Chondrocyte (in vitro differentiated cells): Measurements from ENCODE around the gene TOMM6. TPM values are rescaled to one million over a fixed set of nuclear protein-coding genes. Genes with fewer than 3 reads are reported as not detected.

ENCODE experiments used
- DNase-seq: peaks from one replicate; pipeline ENCODE4 v3.0.0; 2021; ENCODE audit warnings: mixed read lengths, low spot score
- H3K27ac Mint-ChIP-seq: one replicate; pipeline ENCODE4 v1.8.0; 2021; ENCODE audit warnings: mild to moderate bottlenecking, moderate library complexity, mixed read lengths; ENCODE audit not compliant: unreplicated experiment
- H3K27me3 Mint-ChIP-seq: 2 replicates; pipeline ENCODE4 v1.8.0; 2021; ENCODE audit warnings: low read depth, mixed read lengths
- H3K36me3 Mint-ChIP-seq: 2 replicates; pipeline ENCODE4 v1.8.0; 2021; ENCODE audit warnings: low read depth, mixed read lengths
- H3K4me1 Mint-ChIP-seq: 2 replicates; pipeline ENCODE4 v1.8.0; 2021; ENCODE audit warnings: low read depth, mild to moderate bottlenecking, mixed read lengths
- H3K4me3 Mint-ChIP-seq: one replicate; pipeline ENCODE4 v1.8.0; 2021; ENCODE audit warnings: mild to moderate bottlenecking, moderate library complexity, mixed read lengths; ENCODE audit not compliant: unreplicated experiment
- H3K9me3 Mint-ChIP-seq: 2 replicates; pipeline ENCODE4 v1.8.0; 2021; ENCODE audit warnings: low read depth, mixed read lengths
- total RNA-seq: library from RNA; stranded (reverse); gene quantifications from 3 replicates; pipeline ENCODE4 v1.2.1, GENCODE V29; 2021
- TF ChIP-seq, protein P1 (sequence below): fragments of 200-600 bp; sonication (generic); IDR thresholded peaks from 2 replicates; pipeline ENCODE4 v1.5.0; 2021; ENCODE audit warnings: antibody characterized with exemption, mild to moderate bottlenecking, moderate library complexity

Gene TOMM6
- total RNA-seq, 1 donor from 2014 or later = 96.1 TPM

GRCh38 chr6:41771058-41771983 is 16.2 kb upstream of the TOMM6 start:
- no peak overlapping the region for H3K27ac Mint-ChIP-seq
- H3K27me3 Mint-ChIP-seq = no peaks in the 10 kb centered on the region
- no peaks in the 10 kb centered on the region for H3K9me3 Mint-ChIP-seq
- no peak overlapping the region for H3K4me3 Mint-ChIP-seq
- peak; percentile 66 for DNase-seq
- peaks cover 24% of the 10 kb centered on the region for H3K36me3 Mint-ChIP-seq
- TF ChIP-seq, protein P1, sequence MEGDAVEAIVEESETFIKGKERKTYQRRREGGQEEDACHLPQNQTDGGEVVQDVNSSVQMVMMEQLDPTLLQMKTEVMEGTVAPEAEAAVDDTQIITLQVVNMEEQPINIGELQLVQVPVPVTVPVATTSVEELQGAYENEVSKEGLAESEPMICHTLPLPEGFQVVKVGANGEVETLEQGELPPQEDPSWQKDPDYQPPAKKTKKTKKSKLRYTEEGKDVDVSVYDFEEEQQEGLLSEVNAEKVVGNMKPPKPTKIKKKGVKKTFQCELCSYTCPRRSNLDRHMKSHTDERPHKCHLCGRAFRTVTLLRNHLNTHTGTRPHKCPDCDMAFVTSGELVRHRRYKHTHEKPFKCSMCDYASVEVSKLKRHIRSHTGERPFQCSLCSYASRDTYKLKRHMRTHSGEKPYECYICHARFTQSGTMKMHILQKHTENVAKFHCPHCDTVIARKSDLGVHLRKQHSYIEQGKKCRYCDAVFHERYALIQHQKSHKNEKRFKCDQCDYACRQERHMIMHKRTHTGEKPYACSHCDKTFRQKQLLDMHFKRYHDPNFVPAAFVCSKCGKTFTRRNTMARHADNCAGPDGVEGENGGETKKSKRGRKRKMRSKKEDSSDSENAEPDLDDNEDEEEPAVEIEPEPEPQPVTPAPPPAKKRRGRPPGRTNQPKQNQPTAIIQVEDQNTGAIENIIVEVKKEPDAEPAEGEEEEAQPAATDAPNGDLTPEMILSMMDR = no peak
- H3K4me1 Mint-ChIP-seq = peaks cover 15% of the 10 kb centered on the region

DNA sequence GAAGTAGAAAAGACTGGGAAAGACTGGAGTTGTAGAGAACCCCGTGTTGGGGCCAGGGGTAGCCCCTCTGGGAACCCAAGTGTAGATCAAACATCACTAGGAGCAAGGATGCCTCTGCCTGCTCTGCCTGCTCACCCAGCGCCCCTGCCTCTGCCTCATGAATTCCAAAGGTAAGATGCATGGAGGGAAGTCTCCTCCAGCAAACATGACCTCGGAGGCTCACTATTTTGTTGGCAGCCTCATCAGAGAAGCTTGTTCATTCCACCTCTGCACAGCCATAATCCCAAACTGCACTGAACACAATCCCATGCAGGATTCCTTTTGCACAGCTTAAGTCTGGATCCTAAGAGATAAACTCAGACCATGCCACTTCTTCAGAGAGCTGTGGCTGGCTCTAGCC is 12.7 kb upstream of the TOMM6 start:
- Mint-ChIP-seq H3K27me3 (no peaks in the 10 kb centered on the region), H3K4me3 (no peak overlapping the region), H3K27ac (no peak overlapping the region), H3K9me3 (no peaks in the 10 kb centered on the region), H3K36me3 (peaks cover 24% of the 10 kb centered on the region), H3K4me1 (peaks cover 7% of the 10 kb centered on the region)
- DNase-seq = peak; percentile 37
- TF ChIP-seq, protein P1 = no peak

DNA sequence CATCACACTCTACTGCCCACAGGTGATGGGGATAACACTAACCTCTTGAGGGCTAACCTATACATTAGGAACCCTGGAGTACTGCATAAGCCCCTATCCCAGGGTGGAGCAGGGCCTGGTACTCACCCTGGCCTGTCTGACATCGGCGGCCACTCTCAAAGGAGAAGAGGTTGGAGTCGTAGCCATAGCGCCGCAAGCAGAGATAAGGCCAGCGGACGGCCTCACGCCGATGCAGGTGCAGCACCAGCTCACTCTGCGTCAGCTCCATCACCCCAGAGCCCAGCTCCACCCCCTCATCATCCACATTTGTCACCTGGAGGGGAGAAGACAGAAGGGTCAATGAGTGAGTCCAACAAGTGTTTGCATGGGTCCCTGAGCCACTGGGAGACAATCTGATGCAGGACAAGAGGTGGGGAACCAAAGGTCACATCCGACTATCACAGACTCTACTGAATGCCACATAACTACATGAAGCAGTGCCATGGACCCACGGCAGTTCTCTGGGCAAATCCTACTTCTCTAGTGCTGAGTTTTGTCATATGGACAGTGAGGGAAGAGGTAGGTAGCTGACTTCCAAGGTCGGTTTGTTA is 12.1 kb upstream of the TOMM6 start:
- H3K9me3 Mint-ChIP-seq = no peaks in the 10 kb centered on the region
- peak; percentile 79 for DNase-seq
- H3K4me1 Mint-ChIP-seq = peaks cover 7% of the 10 kb centered on the region
- no peak overlapping the region for H3K27ac Mint-ChIP-seq
- H3K4me3 Mint-ChIP-seq = no peak overlapping the region
- no peaks in the 10 kb centered on the region for H3K27me3 Mint-ChIP-seq
- TF ChIP-seq, protein P1 = no peak
- peaks cover 22% of the 10 kb centered on the region for H3K36me3 Mint-ChIP-seq

GRCh38 chr6:41777551-41778285 is 9.8 kb upstream of the TOMM6 start:
- no peaks in the 10 kb centered on the region for H3K27me3 Mint-ChIP-seq
- no peak overlapping the region for H3K27ac Mint-ChIP-seq
- TF ChIP-seq, protein P1 = no peak
- no peaks in the 10 kb centered on the region for H3K9me3 Mint-ChIP-seq
- peaks cover 18% of the 10 kb centered on the region for H3K4me1 Mint-ChIP-seq
- peaks cover 7% of the 10 kb centered on the region for H3K36me3 Mint-ChIP-seq
- no peak overlapping the region for H3K4me3 Mint-ChIP-seq
- peak; percentile 42 for DNase-seq

DNA sequence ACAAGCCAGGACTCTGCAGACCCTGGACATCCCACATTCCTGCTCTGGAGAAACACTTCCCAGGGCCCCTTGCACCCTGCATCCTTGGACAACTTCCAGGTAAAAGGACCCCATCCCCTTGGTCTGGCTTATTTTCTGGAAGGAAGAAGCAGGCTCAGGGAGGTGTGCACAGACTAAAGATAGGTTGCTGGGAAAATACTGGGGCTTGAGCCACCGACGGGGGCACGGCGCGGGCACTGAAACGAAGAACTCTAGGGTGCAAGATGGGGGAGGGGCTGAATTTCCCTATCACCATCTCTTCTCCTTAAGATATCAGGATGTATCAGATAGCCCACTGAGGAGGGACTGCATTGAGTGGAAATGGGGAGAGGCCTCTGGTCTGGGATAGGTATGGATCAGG is 8.6 kb upstream of the TOMM6 start:
- Mint-ChIP-seq H3K27me3 (no peaks in the 10 kb centered on the region), H3K4me3 (peak overlapping the region; percentile 83), H3K4me1 (peaks cover 18% of the 10 kb centered on the region), H3K27ac (no peak overlapping the region), H3K36me3 (peaks cover 6% of the 10 kb centered on the region), H3K9me3 (no peaks in the 10 kb centered on the region)
- peak; percentile 15 for DNase-seq
- TF ChIP-seq, protein P1 = no peak
